HepG2 (cell line): ENCODE results near the gene EHBP1. TPM values are rescaled to one million over a fixed set of nuclear protein-coding genes. Genes with fewer than 3 reads are reported as not detected.
A peak's percentile ranks its signal among the peaks of the same experiment; 100 is the strongest.

ENCODE experiments used
- ATAC-seq: fragments of 200-7000 bp; cut with Tn5 transposase; 3 replicates; pipeline ENCODE4 v1.9.1; 2020; ENCODE audit warnings: mild to moderate bottlenecking, moderate library complexity
- BruUV-seq: library from RNA; stranded (reverse); fragments of 400-500 nt; replicated peaks from 2 replicates; lab custom pipeline; 2021; lab: Mats Ljungman, UMichigan
- CTCF ChIA-PET: fragments of 300-600 bp; formaldehyde crosslinking; extraction: SDS; loops from one replicate; lab custom pipeline; 2021; ENCODE audit warnings: low total read pairs, inconsistent platforms, low intra/inter-chr PET ratio; lab: Yijun Ruan, JAX
- POLR2A ChIA-PET: fragments of 350-600 bp; sonication (Branson Sonifier 250); formaldehyde crosslinking; loops from one replicate; lab custom pipeline; 2020; ENCODE audit warnings: antibody characterized with exemption, inconsistent platforms; lab: Yijun Ruan, JAX
- DNase-seq: peaks from one replicate; pipeline ENCODE4 v3.0.0-alpha.2; 2015; ENCODE audit warnings: low spot score
- FAIRE-seq: peaks from 3 replicates; lab custom pipeline; 2011; peaks lifted over from hg19 to GRCh38; lab: Jason Lieb, UNC
- H2AFZ ChIP-seq: one replicate; pipeline ENCODE4 v1.6.1; 2011; ENCODE audit warnings: low read length, inconsistent platforms
- H3K27ac ChIP-seq: fragments of 300-600 bp; 3 replicates; pipeline ENCODE4 v1.8.0; 2011; ENCODE audit warnings: mixed run types, mild to moderate bottlenecking, mixed read lengths, low read length, inconsistent platforms; ENCODE audit not compliant: insufficient read depth; ENCODE audit errors: extremely low read length
- H3K27me3 ChIP-seq, 2 experiments: fragments of 200-600 bp in 1 of 2; 2 replicates in 1 of 2; 3 replicates in 1 of 2; pipeline versions ENCODE4 v1.6.0 to v1.8.0; 2011; ENCODE audit warnings: low read length in 2 of 2, mild to moderate bottlenecking in 2 of 2, moderate library complexity in 2 of 2, inconsistent platforms in 1 of 2; ENCODE audit not compliant: insufficient read depth in 2 of 2, control insufficient read depth in 1 of 2
- H3K36me3 ChIP-seq, 2 experiments: fragments of 200-600 bp in 1 of 2; replicated peaks in 1 of 2; 2 replicates in 1 of 2; 3 replicates in 1 of 2; pipeline versions ENCODE4 v1.5.1 to v1.8.0; 2011; ENCODE audit warnings: low read length in 2 of 2, inconsistent platforms in 1 of 2; ENCODE audit not compliant: insufficient read depth in 2 of 2, control insufficient read depth in 1 of 2
- H3K4me1 ChIP-seq: 2 replicates; pipeline ENCODE4 v1.5.1; 2012; ENCODE audit warnings: low read length, inconsistent platforms; ENCODE audit not compliant: insufficient read depth
- H3K4me2 ChIP-seq: 2 replicates; pipeline ENCODE4 v1.6.0; 2011; ENCODE audit warnings: low read depth, low read length, inconsistent platforms
- H3K4me3 ChIP-seq, 3 experiments: fragments of 200-600 bp in 1 of 3; sonication (generic), shearing (Covaris generic) in 1 of 3; replicated peaks in 1 of 3; 2 replicates each; pipeline ENCODE4 v1.5.1; 2011 to 2016; ENCODE audit warnings: low read length in 3 of 3, inconsistent platforms in 2 of 3, low read depth in 2 of 3, mild to moderate bottlenecking in 2 of 3, control low read depth in 1 of 3, mixed read lengths in 1 of 3; ENCODE audit not compliant: insufficient read depth in 1 of 3
- H3K79me2 ChIP-seq: one replicate; pipeline ENCODE4 v1.6.1; 2011; ENCODE audit warnings: low read length, inconsistent platforms; ENCODE audit not compliant: insufficient read depth
- H3K9ac ChIP-seq: 2 replicates; pipeline ENCODE4 v1.6.0; 2011; ENCODE audit warnings: mild to moderate bottlenecking, low read depth, low read length, inconsistent platforms; ENCODE audit not compliant: insufficient read depth
- H3K9me3 ChIP-seq: 2 replicates; pipeline ENCODE4 v1.5.1; 2012; ENCODE audit warnings: mild to moderate bottlenecking, low read length
- H4K20me1 ChIP-seq: 2 replicates; pipeline ENCODE4 v1.6.0; 2011; ENCODE audit warnings: inconsistent platforms, mild to moderate bottlenecking, low read length, moderate library complexity; ENCODE audit not compliant: insufficient read depth
- ATF7-NPFF ChIP-seq: sonication (generic); formaldehyde crosslinking; IDR thresholded peaks from 2 replicates; pipeline ENCODE4 v1.8.1; 2023; ENCODE audit warnings: mild to moderate bottlenecking, low read depth, missing genetic modification reagents, moderate library complexity
- DDIT3 ChIP-seq: sonication (generic); formaldehyde crosslinking; IDR thresholded peaks from 2 replicates; pipeline ENCODE4 v1.4.0; 2020; ENCODE audit warnings: mild to moderate bottlenecking, missing genetic modification reagents
- HDAC1 ChIP-seq: sonication (generic); formaldehyde crosslinking; IDR thresholded peaks from 2 replicates; pipeline ENCODE4 v1.5.1; 2020; ENCODE audit warnings: mild to moderate bottlenecking, missing genetic modification reagents
- HOXA9 ChIP-seq: sonication (generic); formaldehyde crosslinking; IDR thresholded peaks from 2 replicates; pipeline ENCODE4 v1.8.1; 2022; ENCODE audit warnings: missing genetic modification reagents, mild to moderate bottlenecking, moderate library complexity, borderline replicate concordance
- RBM22 ChIP-seq: fragments of 200-400 bp; formaldehyde crosslinking; optimal IDR thresholded peaks from 2 replicates; pipeline ENCODE3; 2017; ENCODE audit warnings: mild to moderate bottlenecking, low read length, moderate library complexity
- ZFYVE20 ChIP-seq: sonication (generic); formaldehyde crosslinking; IDR thresholded peaks from 2 replicates; pipeline ENCODE4 v1.8.0; 2023; ENCODE audit warnings: low read depth, mild to moderate bottlenecking, moderate library complexity, missing genetic modification reagents, borderline replicate concordance
- ZNF326 ChIP-seq: sonication (generic); formaldehyde crosslinking; IDR thresholded peaks from 2 replicates; pipeline ENCODE4 v1.4.0; 2020; ENCODE audit warnings: missing genetic modification reagents, borderline replicate concordance
- WGBS: methylation state at CpG from one replicate; pipeline ENCODE4 v1.1.6; 2017; ENCODE audit warnings: low lambda C conversion rate; 5-methylcytosine and 5-hydroxymethylcytosine counted together
- in situ Hi-C: cut with HindIII; loops from 2 replicates; pipeline ENCODE4 v1.10.0; 2017; ENCODE audit warnings: low pct_unique_long_range_greater_than_20kb; ENCODE audit not compliant: extremely low pct_ligation_motif_present
- intact Hi-C: fragments of 100-400 bp; cut with micrococcal nuclease; formaldehyde crosslinking; loops from one replicate; pipeline ENCODE4 v1.10.0; 2022; ENCODE audit not compliant: unreplicated experiment
- polyA plus RNA-seq, 8 experiments: library from polyadenylated mRNA; depleted of rRNA in 3 of 8; stranded (reverse) in 7 of 8; unstranded in 1 of 8; fragments of >200 nt; fragmentation: Illumina TruSeq in 4 of 8; extraction: Trizol in 4 of 8; gene quantifications; 2 replicates each; pipeline versions ENCODE4 v1.2.1 to v1.2.3, GENCODE V29; 2011 to 2016; ENCODE audit warnings: low read depth in 4 of 8, missing spikeins in 1 of 8, mixed read lengths in 1 of 8; ENCODE audit not compliant: insufficient read depth in 1 of 8
- total RNA-seq, 5 experiments: library from RNA; depleted of rRNA; stranded (reverse); fragments of >200 nt; fragmentation: Illumina TruSeq; extraction: Trizol; gene quantifications; 2 replicates each; pipeline ENCODE4 v1.2.3, GENCODE V29; 2016; ENCODE audit warnings: low read depth in 1 of 5

EHBP1 gene
- total and polyA plus RNA-seq, 2 of the 13 experiments (the other 11 are each of a cell fraction or from before 2014, with no cell fraction given), result 93.5 to 146 TPM

- no peaks in the 10 kb centered on the region for H3K27me3 ChIP-seq
- H2AFZ ChIP-seq, result no peak overlapping the region
- no peak overlapping the region for H3K4me3 ChIP-seq
- no peak for FAIRE-seq
- peaks cover 15 to 73% of the 10 kb centered on the region in 2 experiments for H3K36me3 ChIP-seq
- intact Hi-C loops, result no loop called here
- no peaks in the 10 kb centered on the region for H3K79me2 ChIP-seq
- no peak for DNase-seq
- TF ChIP-seq HOXA9 (CRISPR knock-in tag) (no peak), ZFYVE20 (CRISPR knock-in tag) (no peak), HDAC1 (CRISPR knock-in tag) (no peak), RBM22 (peak; percentile 67)
- ChIA-PET POLR2A (no interaction called here), CTCF (no interaction called here)
- in situ Hi-C loops, result no loop called here
- 98% methylated on average over 3 of the region's 3 CpGs for WGBS
- H4K20me1 ChIP-seq, result no peaks in the 10 kb centered on the region
- H3K4me2 ChIP-seq, result no peak overlapping the region
- ATAC-seq, result no peak
- no peaks in the 10 kb centered on the region for H3K4me1 ChIP-seq
- no peak overlapping the region for H3K27ac ChIP-seq
- no peaks in the 10 kb centered on the region for H3K9me3 ChIP-seq
- H3K9ac ChIP-seq, result no peak overlapping the region
- BruUV-seq, result no TSS peak
Observed at GRCh38 chr2:62991605-62992004, 286.1 kb downstream of the EHBP1 start.

- no TSS peak for BruUV-seq
- H4K20me1 ChIP-seq, result no peaks in the 10 kb centered on the region
- H3K4me2 ChIP-seq, result no peak overlapping the region
- peaks cover 17 to 74% of the 10 kb centered on the region in 2 experiments for H3K36me3 ChIP-seq
- ChIA-PET CTCF (no interaction called here), POLR2A (no interaction called here)
- no peak overlapping the region for H3K27ac ChIP-seq
- no peaks in the 10 kb centered on the region for H3K4me1 ChIP-seq
- no peak overlapping the region for H3K4me3 ChIP-seq
- no peak overlapping the region for H2AFZ ChIP-seq
- no peaks in the 10 kb centered on the region for H3K27me3 ChIP-seq
- intact Hi-C loops, result no loop called here
- no peaks in the 10 kb centered on the region for H3K79me2 ChIP-seq
- no peak for DNase-seq
- no peak overlapping the region for H3K9ac ChIP-seq
- H3K9me3 ChIP-seq, result no peaks in the 10 kb centered on the region
- TF ChIP-seq RBM22 (peak; percentile 82), ATF7-NPFF (CRISPR knock-in tag) (no peak), DDIT3 (CRISPR knock-in tag) (no peak), ZNF326 (CRISPR knock-in tag) (no peak)
- 97% methylated on average over 2 of the region's 2 CpGs for WGBS
- no peak for ATAC-seq
- no peak for FAIRE-seq
- in situ Hi-C loops, result no loop called here
Observed at GRCh38 chr2:62992561-62992960, 287.0 kb downstream of the EHBP1 start.
